ENCODE data around the gene EPN2.

DNA sequence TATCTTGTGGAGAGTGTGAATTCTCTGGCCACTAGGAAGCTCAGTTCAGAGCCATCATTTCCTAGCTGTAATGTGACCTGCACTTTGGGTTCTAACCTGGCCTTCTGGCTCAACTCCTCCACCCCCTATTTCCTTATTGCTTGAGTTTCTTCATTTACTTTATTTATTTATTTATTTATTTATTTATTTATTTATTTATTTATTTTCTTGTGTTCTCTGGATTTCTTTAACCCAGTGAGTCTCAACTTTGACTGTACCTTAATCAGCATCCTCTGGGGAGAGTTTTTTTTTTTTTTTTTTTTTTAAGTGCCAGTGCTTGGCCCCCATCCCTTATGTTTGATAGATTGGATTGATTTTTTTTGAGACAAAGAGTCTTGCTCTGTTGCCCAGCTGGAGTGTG is 18.1 kb downstream of the EPN2 start:
- TF ChIP-seq CTCF (IDR thresholded peaks at IDR 0.05) (no peak), POLR2A (IDR thresholded peaks at IDR 0.05) (no peak), EP300 (IDR thresholded peaks at IDR 0.05) (no peak)

Measured in tibial nerve (tissue), 4 donors.